H1 (cell line): Measurements from ENCODE around the gene PAWR. TPM values are rescaled to one million over a fixed set of nuclear protein-coding genes. Genes with fewer than 3 reads are reported as not detected.

Source experiments
- BCL11A ChIP-seq, 2 experiments: IDR thresholded peaks; one replicate each; pipeline ENCODE4 v1.6.1; 2011; ENCODE audit warnings: low read depth in 2 of 2, low read length in 2 of 2, mild to moderate bottlenecking in 2 of 2
- CHD2 ChIP-seq: IDR thresholded peaks from 2 replicates; pipeline ENCODE4 v1.6.1; 2012; ENCODE audit warnings: low read length, improper control_type of control experiment
- CHD7 ChIP-seq: fragments of 300-600 bp; sonication (generic); IDR thresholded peaks from 2 replicates; pipeline ENCODE4 v1.7.1; 2012; ENCODE audit warnings: low read length, moderate library complexity, mild to moderate bottlenecking, inconsistent platforms; ENCODE audit not compliant: insufficient replicate concordance
- CTCF ChIP-seq, 3 experiments: IDR thresholded peaks; 1 replicate in 2 of 3; 2 replicates in 1 of 3; pipeline versions ENCODE4 v1.5.1 to v1.6.1; 2011; ENCODE audit warnings: low read length in 3 of 3, mild to moderate bottlenecking in 3 of 3, inconsistent platforms in 2 of 3, low read depth in 1 of 3, moderate library complexity in 1 of 3; ENCODE audit not compliant: insufficient read depth in 1 of 3; ENCODE audit errors: control extremely low read depth in 1 of 3
- JUN ChIP-seq: IDR thresholded peaks from 2 replicates; pipeline ENCODE4 v1.6.1; 2011; ENCODE audit warnings: low read depth, mild to moderate bottlenecking, improper control_type of control experiment, low read length
- MAX ChIP-seq: IDR thresholded peaks from 2 replicates; pipeline ENCODE4 v1.6.1; 2012; ENCODE audit warnings: inconsistent platforms
- RNF2 ChIP-seq: fragments of 200-900, 300-1000 bp; sonication (generic); IDR thresholded peaks from 2 replicates; pipeline ENCODE4 v1.7.1; 2016; ENCODE audit warnings: borderline replicate concordance, low read depth, mild to moderate bottlenecking, antibody characterized with exemption, low read length; ENCODE audit not compliant: poor library complexity, severe bottlenecking; ENCODE audit errors: missing control alignments
- polyA plus RNA-seq, 7 experiments: library from polyadenylated mRNA; depleted of rRNA in 3 of 7; stranded (reverse) in 5 of 7; unstranded in 2 of 7; fragments of >200 nt in 5 of 7; fragments of 200-250 nt in 2 of 7; gene quantifications; 1 replicate in 5 of 7; 2 replicates in 1 of 7; 4 replicates in 1 of 7; pipeline versions ENCODE4 v1.2.1 to v1.2.3, GENCODE V29; 2011 to 2013; ENCODE audit warnings: missing spikeins in 2 of 7, mixed read lengths in 2 of 7
- total RNA-seq: library from RNA; stranded (reverse); fragmentation: NEBNext Ultra II Directional; extraction: Animal tissue kit (Norgen Biotek cat#: 25700); gene quantifications from 2 replicates; pipeline ENCODE4 v1.2.1, GENCODE V29; 2021

Gene PAWR
- total and polyA plus RNA-seq, 2 of the 8 experiments (the other 6 are each of a cell fraction or from before 2014, with no cell fraction given), result 28.3 to 327 TPM

- TF ChIP-seq CHD7 (no peak), CHD2 (no peak), BCL11A (IDR thresholded peaks at IDR 0.05; ENCODE audit: low read depth in 2 of 2, low read length in 2 of 2) (no peak), RNF2 (no peak), CTCF (IDR thresholded peaks at IDR 0.05; ENCODE audit: control extremely low read depth in 1 of 3, insufficient read depth in 1 of 3, low read depth in 1 of 3, low read length in 3 of 3) (no peak), JUN (no peak), MAX (no peak)
Measured at GRCh38 chr12:79710707-79711483, 20.1 kb upstream of the PAWR start (continued).
